COLO668 (cell line): ENCODE results near the gene PRKCD.

Experiments used
- DNase-seq: peaks from one replicate; lab custom pipeline; 2025; ENCODE audit not compliant: unreplicated experiment; lab: John Stamatoyannopoulos, UW

Gene PRKCD

GRCh38 chr3:53230789-53231188 lies 69.8 kb downstream of the PRKCD start:
- DNase-seq: no peak

- no peak for DNase-seq
Measured at GRCh38 chr3:53231532-53232511, 70.8 kb downstream of the PRKCD start.

GRCh38 chr3:53232641-53233377 lies 71.8 kb downstream of the PRKCD start:
- no peak for DNase-seq

- DNase-seq: no peak
Measured at GRCh38 chr3:53234130-53234840, 73.3 kb downstream of the PRKCD start.

- DNase-seq: no peak
Measured at GRCh38 chr3:53234841-53235232, 73.8 kb downstream of the PRKCD start.

- no peak for DNase-seq
Measured at GRCh38 chr3:53235545-53235944, 74.5 kb downstream of the PRKCD start.

GRCh38 chr3:53236112-53236841 lies 75.3 kb downstream of the PRKCD start:
- DNase-seq: peak; percentile 42

GRCh38 chr3:53238051-53238850 lies 77.2 kb downstream of the PRKCD start:
- peak; percentile 38 for DNase-seq

GRCh38 chr3:53238886-53239285 lies 77.9 kb downstream of the PRKCD start:
- no peak for DNase-seq

- no peak for DNase-seq
Measured at GRCh38 chr3:53239800-53240199, 78.8 kb downstream of the PRKCD start.

- DNase-seq: no peak
Measured at GRCh38 chr3:53240989-53241972, 80.3 kb downstream of the PRKCD start.

GRCh38 chr3:53242155-53242554 lies 81.1 kb downstream of the PRKCD start:
- DNase-seq: no peak
